Progenitor cell of endocrine pancreas (in vitro differentiated cells): ENCODE results near the gene TULP1. TPM values are rescaled to one million over a fixed set of nuclear protein-coding genes. Genes with fewer than 3 reads are reported as not detected.
"Not testable (repeated sequence)": the region's sequence is repeated elsewhere in the genome, so short reads cannot be mapped to it uniquely, and the experiment has no call there.

ENCODE experiments used
- DNase-seq: peaks from one replicate; pipeline ENCODE4 v3.0.0; 2021; ENCODE audit warnings: low spot score; ENCODE audit not compliant: unreplicated experiment
- H3K27ac Mint-ChIP-seq: 2 replicates; pipeline ENCODE4 v1.8.0; 2021; ENCODE audit warnings: mild to moderate bottlenecking, moderate library complexity, mixed read lengths
- H3K27me3 Mint-ChIP-seq: 2 replicates; pipeline ENCODE4 v1.8.0; 2021; ENCODE audit warnings: mixed read lengths
- H3K36me3 Mint-ChIP-seq: 2 replicates; pipeline ENCODE4 v1.8.0; 2022; ENCODE audit warnings: mixed read lengths; ENCODE audit not compliant: insufficient read depth
- H3K4me1 Mint-ChIP-seq: 2 replicates; pipeline ENCODE4 v1.8.0; 2021; ENCODE audit warnings: low read depth, mixed read lengths
- H3K4me3 Mint-ChIP-seq: 2 replicates; pipeline ENCODE4 v1.8.0; 2021; ENCODE audit warnings: low read depth, mild to moderate bottlenecking, moderate library complexity, mixed read lengths
- H3K9me3 Mint-ChIP-seq: 2 replicates; pipeline ENCODE4 v1.8.0; 2021; ENCODE audit warnings: low read depth, mixed read lengths
- total RNA-seq: library from RNA; stranded (reverse); gene quantifications from 2 replicates; pipeline ENCODE4 v1.2.1, GENCODE V29; 2021
- TF ChIP-seq, protein P1 (sequence below): fragments of 200-600 bp; sonication (generic); IDR thresholded peaks from one replicate; pipeline ENCODE4 v1.5.0; 2021; ENCODE audit warnings: antibody characterized with exemption, mild to moderate bottlenecking; ENCODE audit not compliant: unreplicated experiment

Gene TULP1
- total RNA-seq, 1 donor from 2014 or later, result 0.22 TPM

DNA sequence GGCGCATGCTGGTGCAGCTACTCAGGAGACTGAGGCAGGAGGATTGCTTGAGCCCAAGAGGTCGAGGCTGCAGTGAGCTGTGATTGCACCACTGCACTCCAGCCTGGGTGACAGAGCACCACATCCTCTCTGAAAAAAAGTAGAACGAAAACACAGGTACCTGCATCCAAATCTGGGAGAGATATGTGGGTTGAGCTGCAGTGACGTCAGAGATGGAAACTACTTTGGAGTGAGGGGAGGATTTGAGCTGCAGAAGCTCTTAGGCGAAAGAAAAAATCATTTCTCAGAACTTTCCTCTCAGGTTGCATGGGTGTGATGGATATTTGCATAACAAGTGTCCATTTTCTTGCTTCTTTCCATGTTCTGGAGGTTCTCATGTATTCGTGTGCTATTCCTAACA is 4.0 kb upstream of the TULP1 start:
- Mint-ChIP-seq H3K27ac (no peak overlapping the region), H3K9me3 (no peaks in the 10 kb centered on the region)

DNA sequence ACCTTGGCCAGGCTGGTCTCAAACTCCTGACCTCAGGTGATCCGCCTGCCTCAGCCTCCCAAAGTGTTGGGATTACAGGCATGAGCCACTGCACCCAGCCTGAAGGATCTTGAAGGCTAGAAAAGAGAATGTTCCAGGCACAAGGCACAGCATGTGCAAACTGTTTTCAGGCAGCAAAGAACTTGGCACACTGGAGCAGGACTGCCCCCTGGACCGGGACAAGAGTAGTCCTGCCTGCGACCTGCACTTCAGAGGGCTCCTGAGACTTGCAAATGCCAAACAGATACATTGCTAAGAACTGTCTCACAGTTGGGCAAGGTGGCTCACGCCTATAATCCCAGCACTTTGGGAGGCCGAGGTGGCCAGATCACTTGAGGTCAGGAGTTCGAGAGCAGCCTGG is 3.2 kb upstream of the TULP1 start:
- not testable (repeated sequence) for H3K4me1 Mint-ChIP-seq, H3K4me3 Mint-ChIP-seq, H3K9me3 Mint-ChIP-seq, H3K27me3 Mint-ChIP-seq, H3K36me3 Mint-ChIP-seq, H3K27ac Mint-ChIP-seq, DNase-seq

More for the DNA sequence above, 4.0 kb upstream of the TULP1 start:
- no peaks in the 10 kb centered on the region for H3K36me3 Mint-ChIP-seq
- peaks cover 7% of the 10 kb centered on the region for H3K27me3 Mint-ChIP-seq
- DNase-seq, result no peak
- H3K4me3 Mint-ChIP-seq, result no peak overlapping the region
- no peaks in the 10 kb centered on the region for H3K4me1 Mint-ChIP-seq
- TF ChIP-seq, protein P1, sequence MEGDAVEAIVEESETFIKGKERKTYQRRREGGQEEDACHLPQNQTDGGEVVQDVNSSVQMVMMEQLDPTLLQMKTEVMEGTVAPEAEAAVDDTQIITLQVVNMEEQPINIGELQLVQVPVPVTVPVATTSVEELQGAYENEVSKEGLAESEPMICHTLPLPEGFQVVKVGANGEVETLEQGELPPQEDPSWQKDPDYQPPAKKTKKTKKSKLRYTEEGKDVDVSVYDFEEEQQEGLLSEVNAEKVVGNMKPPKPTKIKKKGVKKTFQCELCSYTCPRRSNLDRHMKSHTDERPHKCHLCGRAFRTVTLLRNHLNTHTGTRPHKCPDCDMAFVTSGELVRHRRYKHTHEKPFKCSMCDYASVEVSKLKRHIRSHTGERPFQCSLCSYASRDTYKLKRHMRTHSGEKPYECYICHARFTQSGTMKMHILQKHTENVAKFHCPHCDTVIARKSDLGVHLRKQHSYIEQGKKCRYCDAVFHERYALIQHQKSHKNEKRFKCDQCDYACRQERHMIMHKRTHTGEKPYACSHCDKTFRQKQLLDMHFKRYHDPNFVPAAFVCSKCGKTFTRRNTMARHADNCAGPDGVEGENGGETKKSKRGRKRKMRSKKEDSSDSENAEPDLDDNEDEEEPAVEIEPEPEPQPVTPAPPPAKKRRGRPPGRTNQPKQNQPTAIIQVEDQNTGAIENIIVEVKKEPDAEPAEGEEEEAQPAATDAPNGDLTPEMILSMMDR, result no peak

DNA sequence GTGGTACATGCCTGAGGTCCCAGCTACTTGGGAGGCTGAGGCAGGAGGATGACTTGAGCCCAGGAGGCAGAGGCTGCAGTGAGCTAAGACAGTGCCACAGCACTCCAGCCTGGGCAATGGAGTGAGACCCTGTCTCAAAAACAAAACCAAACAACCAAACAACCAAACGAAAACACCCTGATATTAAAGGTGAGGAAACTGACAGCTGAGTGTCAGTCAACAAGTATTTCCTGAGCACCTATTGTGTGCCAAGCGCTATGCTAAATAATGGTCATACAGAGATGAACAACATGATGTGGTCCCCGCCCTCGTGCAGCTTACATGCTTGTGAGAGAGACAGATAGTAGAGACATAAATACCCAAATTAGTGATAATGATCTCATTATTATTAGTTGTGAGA is 1.9 kb upstream of the TULP1 start:
- Mint-ChIP-seq H3K9me3 (no peaks in the 10 kb centered on the region), H3K36me3 (no peaks in the 10 kb centered on the region), H3K27ac (no peak overlapping the region), H3K4me3 (no peak overlapping the region), H3K4me1 (no peaks in the 10 kb centered on the region), H3K27me3 (peaks cover 13% of the 10 kb centered on the region)
- TF ChIP-seq, protein P1, result no peak
- no peak for DNase-seq

DNA sequence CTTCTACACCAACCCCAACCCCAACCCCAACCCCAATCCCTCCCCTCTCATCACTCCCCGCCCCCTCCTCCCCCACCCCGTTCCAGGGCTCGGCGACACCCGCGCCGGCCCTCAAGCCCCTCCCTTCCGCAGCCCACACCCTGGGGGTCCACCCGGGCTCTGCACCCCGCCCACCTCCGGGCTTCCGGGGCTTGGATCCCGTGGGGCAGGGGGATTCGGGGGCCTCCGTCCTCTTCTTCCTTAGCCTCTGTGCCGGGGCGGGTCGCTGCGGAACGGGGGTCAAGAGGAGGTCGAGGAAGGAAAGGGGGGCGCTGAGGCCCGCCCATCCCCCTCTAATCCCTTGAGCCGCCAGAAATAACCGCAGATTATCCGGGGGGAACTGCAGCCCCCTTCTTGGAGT is 690 bp downstream of the TULP1 start:
- H3K27me3 Mint-ChIP-seq, result peaks cover 27% of the 10 kb centered on the region
- no peak overlapping the region for H3K27ac Mint-ChIP-seq
- DNase-seq, result no peak
- no peaks in the 10 kb centered on the region for H3K36me3 Mint-ChIP-seq
- TF ChIP-seq, protein P1, result no peak
- H3K4me3 Mint-ChIP-seq, result no peak overlapping the region
- peaks cover 2% of the 10 kb centered on the region for H3K4me1 Mint-ChIP-seq
- no peaks in the 10 kb centered on the region for H3K9me3 Mint-ChIP-seq

DNA sequence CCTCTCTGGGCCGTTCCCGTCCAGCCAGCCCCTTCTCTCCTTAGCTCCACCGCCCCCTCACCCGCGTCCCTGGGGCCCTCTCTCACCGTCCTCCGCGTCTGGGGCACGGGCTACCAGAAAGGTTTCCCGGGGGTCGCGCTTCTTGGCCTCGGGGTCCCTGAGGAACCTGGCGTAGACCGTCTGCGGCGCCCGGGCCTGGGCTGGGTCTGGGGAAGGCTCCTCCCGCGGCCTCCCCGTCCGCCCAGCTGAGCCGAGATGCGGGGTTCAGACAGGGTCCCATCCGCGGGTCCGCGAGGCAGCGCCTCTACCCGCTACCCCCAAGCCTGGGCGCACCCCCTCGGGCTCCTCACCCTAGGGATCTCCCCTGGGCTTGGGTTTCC is 1.1 kb downstream of the TULP1 start:
- TF ChIP-seq, protein P1, result no peak
- peaks cover 32% of the 10 kb centered on the region for H3K27me3 Mint-ChIP-seq
- DNase-seq, result no peak
- H3K9me3 Mint-ChIP-seq, result no peaks in the 10 kb centered on the region
- H3K4me1 Mint-ChIP-seq, result peaks cover 2% of the 10 kb centered on the region
- H3K4me3 Mint-ChIP-seq, result no peak overlapping the region
- H3K36me3 Mint-ChIP-seq, result no peaks in the 10 kb centered on the region
- no peak overlapping the region for H3K27ac Mint-ChIP-seq

DNA sequence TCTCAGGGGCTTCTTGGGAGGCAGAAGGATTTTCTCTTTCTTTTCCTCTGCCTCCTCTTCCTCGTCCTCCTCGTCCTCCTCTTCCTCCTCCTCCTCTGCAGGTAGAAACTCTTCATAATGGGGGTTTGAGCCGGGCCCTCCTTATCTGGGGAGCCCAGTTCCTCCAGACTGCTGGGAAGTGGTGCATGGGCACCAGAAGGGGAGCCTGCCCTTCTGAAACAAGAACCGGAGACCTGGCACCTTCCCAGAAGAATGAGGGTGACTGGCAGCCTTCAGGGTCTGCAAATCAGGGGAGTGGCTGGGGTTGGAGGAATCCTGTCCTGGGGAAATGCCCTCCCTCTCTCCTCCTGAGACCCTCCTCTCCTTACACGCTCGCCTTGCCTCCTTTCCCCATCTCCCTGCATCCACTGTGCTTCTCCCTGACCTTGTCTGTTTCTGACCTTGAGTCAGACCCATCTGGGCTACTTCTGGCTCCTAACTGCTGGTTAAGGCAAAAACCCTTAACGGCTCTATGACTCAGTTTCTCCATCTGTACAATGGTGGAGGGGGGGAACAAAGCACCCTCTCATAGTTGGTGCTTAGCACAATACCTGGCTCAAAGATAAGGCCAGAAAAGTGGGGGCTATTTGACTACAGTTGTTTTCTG is 1.7 kb downstream of the TULP1 start:
- no peak overlapping the region for H3K27ac Mint-ChIP-seq
- peaks cover 37% of the 10 kb centered on the region for H3K27me3 Mint-ChIP-seq
- no peaks in the 10 kb centered on the region for H3K9me3 Mint-ChIP-seq
- TF ChIP-seq, protein P1, result no peak
- H3K36me3 Mint-ChIP-seq, result no peaks in the 10 kb centered on the region
- peaks cover 2% of the 10 kb centered on the region for H3K4me1 Mint-ChIP-seq
- H3K4me3 Mint-ChIP-seq, result no peak overlapping the region
- no peak for DNase-seq
